GM12878 (cell line): ENCODE data around the gene GAK. TPM values are rescaled to one million over a fixed set of nuclear protein-coding genes. Genes with fewer than 3 reads are reported as not detected.

ENCODE experiments used
- ATAC-seq: fragments of 200-7000 bp; cut with Tn5 transposase; 3 replicates; pipeline ENCODE4 v1.9.1; 2020; ENCODE audit warnings: mild to moderate bottlenecking, moderate library complexity
- BruUV-seq: library from RNA; stranded (reverse); fragments of 400-500 nt; replicated peaks from 2 replicates; lab custom pipeline; 2021; lab: Mats Ljungman, UMichigan
- CTCF ChIA-PET: fragments of 300-600 bp; sonication (Branson Sonifier 250); formaldehyde crosslinking; extraction: SDS; loops from one replicate; lab custom pipeline; 2021; ENCODE audit warnings: inconsistent platforms; lab: Yijun Ruan, JAX
- POLR2A ChIA-PET: fragments of 350-600 bp; formaldehyde crosslinking; extraction: SDS; loops from one replicate; lab custom pipeline; 2021; ENCODE audit warnings: inconsistent platforms; lab: Charles Lee
- RAD21 ChIA-PET: fragments of 300-600 bp; sonication (Branson Sonifier 250); formaldehyde crosslinking; loops from one replicate; lab custom pipeline; 2023; ENCODE audit warnings: antibody characterized with exemption; ENCODE audit not compliant: unreplicated experiment; lab: Charles Lee
- SMC1A ChIA-PET: fragments of 300-600 bp; sonication (Branson Sonifier 250); formaldehyde crosslinking; loops from one replicate; lab custom pipeline; 2023; ENCODE audit not compliant: unreplicated experiment, uncharacterized antibody; lab: Charles Lee
- DNase-seq: peaks from one replicate; pipeline ENCODE4 v3.0.0-alpha.2; 2011; ENCODE audit warnings: low read depth, low spot score
- FAIRE-seq: peaks from 3 replicates; lab custom pipeline; 2011; peaks lifted over from hg19 to GRCh38; lab: Jason Lieb, UNC
- H2AFZ ChIP-seq: 2 replicates; pipeline ENCODE4 v1.6.0; 2011; ENCODE audit warnings: low read depth, low read length, control low read depth; ENCODE audit not compliant: control insufficient read depth
- H3K27ac ChIP-seq: 2 replicates; pipeline ENCODE4 v1.5.1; 2011; ENCODE audit warnings: control low read depth; ENCODE audit not compliant: control insufficient read depth, insufficient read depth
- H3K27me3 ChIP-seq, 2 experiments: replicated peaks in 1 of 2; 2 replicates each; pipeline versions ENCODE4 v1.6.0 to v1.6.1; 2011; ENCODE audit warnings: low read length in 1 of 2; ENCODE audit not compliant: control insufficient read depth in 2 of 2, insufficient read depth in 2 of 2
- H3K36me3 ChIP-seq, 2 experiments: 2 replicates each; pipeline ENCODE4 v1.5.1; 2011; ENCODE audit warnings: low read length in 1 of 2; ENCODE audit not compliant: control insufficient read depth in 2 of 2, insufficient read depth in 2 of 2
- H3K4me1 ChIP-seq: 2 replicates; pipeline ENCODE4 v1.6.1; 2011; ENCODE audit warnings: mild to moderate bottlenecking, low read length, moderate library complexity, mixed read lengths; ENCODE audit not compliant: control insufficient read depth, insufficient read depth
- H3K4me2 ChIP-seq: 2 replicates; pipeline ENCODE4 v1.6.0; 2011; ENCODE audit warnings: control low read depth; ENCODE audit not compliant: control insufficient read depth, insufficient read depth
- H3K4me3 ChIP-seq: fragments of 200-600 bp; sonication (generic); 2 replicates; pipeline ENCODE4 v1.5.1; 2016
- H3K79me2 ChIP-seq: 2 replicates; pipeline ENCODE4 v1.6.0; 2011; ENCODE audit warnings: low read length; ENCODE audit not compliant: control insufficient read depth, insufficient read depth
- H3K9ac ChIP-seq: 2 replicates; pipeline ENCODE4 v1.8.0; 2011; ENCODE audit warnings: low read length, control low read depth, mixed read lengths; ENCODE audit not compliant: control insufficient read depth, insufficient read depth
- H3K9me3 ChIP-seq: replicated peaks from 3 replicates; pipeline ENCODE4 v1.5.1; 2011; ENCODE audit warnings: mild to moderate bottlenecking, low read length; ENCODE audit not compliant: control insufficient read depth, insufficient read depth
- H4K20me1 ChIP-seq: 2 replicates; pipeline ENCODE4 v1.6.0; 2011; ENCODE audit not compliant: control insufficient read depth, insufficient read depth
- CUX1 ChIP-seq: IDR thresholded peaks from 2 replicates; pipeline ENCODE4 v1.6.1; 2012; ENCODE audit warnings: improper control_type of control experiment, low read depth, low read length; ENCODE audit not compliant: insufficient replicate concordance
- NR2F1 ChIP-seq: fragments of 450-650 bp; conservative IDR thresholded peaks from 2 replicates; pipeline ENCODE4 v1.6.1; 2017; ENCODE audit warnings: mild to moderate bottlenecking
- ZNF622 ChIP-seq: fragments of 450-650 bp; IDR thresholded peaks from 2 replicates; pipeline ENCODE4 v1.6.1; 2017; ENCODE audit warnings: mild to moderate bottlenecking, inconsistent platforms
- WGBS: methylation state at CpG from one replicate; pipeline ENCODE4 v1.1.6; 2016; ENCODE audit warnings: low lambda C conversion rate; ENCODE audit not compliant: insufficient replicate concordance, insufficient coverage; ENCODE audit errors: missing lambda C conversion rate; 5-methylcytosine and 5-hydroxymethylcytosine counted together
- in situ Hi-C: fragments of 300-500 bp; cut with MboI; formaldehyde crosslinking; loops from 9 replicates; pipeline ENCODE4 v1.14.3; 2018; ENCODE audit warnings: mixed read lengths
- intact Hi-C: fragments of 100-400 bp; cut with micrococcal nuclease; formaldehyde crosslinking; loops from one replicate; pipeline ENCODE4 v1.14.2; 2022; ENCODE audit not compliant: unreplicated experiment
- polyA plus RNA-seq, 11 experiments: library from polyadenylated mRNA; depleted of rRNA in 4 of 11; unstranded in 6 of 11; stranded (reverse) in 5 of 11; fragments of >200 nt; fragmentation: Nextera tagmentation in 4 of 11; fragmentation: Illumina TruSeq in 1 of 11; extraction: Ambion mirVana in 4 of 11; extraction: Trizol in 1 of 11; gene quantifications; 1 replicate in 1 of 11; 2 replicates in 10 of 11; pipeline versions ENCODE4 v1.2.1 to v1.2.3, GENCODE V29; 2011 to 2016; ENCODE audit warnings: inconsistent platforms in 2 of 11, missing spikeins in 2 of 11, low read depth in 1 of 11
- total RNA-seq, 4 experiments: library from RNA; depleted of rRNA in 3 of 4; stranded (reverse); fragments of >200 nt in 3 of 4; fragmentation: Illumina TruSeq in 1 of 4; extraction: Trizol in 1 of 4; gene quantifications; 2 replicates each; pipeline versions ENCODE4 v1.2.1 to v1.2.3, GENCODE V29; 2013 to 2021
- TF ChIP-seq, protein P1 (sequence below): IDR thresholded peaks from 2 replicates; pipeline ENCODE4 v1.6.1; 2011; ENCODE audit warnings: low read depth, low read length, improper control_type of control experiment, borderline replicate concordance

Gene GAK
- total and polyA plus RNA-seq, 10 of the 15 experiments (the other 5 are each of a cell fraction or from before 2014, with no cell fraction given), result 0.82 to 127 (median 53.8) TPM

GRCh38 chr4:953574-953915 is 21.4 kb upstream of the GAK start:
- intact Hi-C loops, result no loop called here
- Histone ChIP-seq H3K4me2 (no peak overlapping the region), H3K79me2 (no peaks in the 10 kb centered on the region), H3K4me1 (no peaks in the 10 kb centered on the region), H3K27me3 (no peaks in the 10 kb centered on the region), H4K20me1 (no peaks in the 10 kb centered on the region), H3K36me3 (no peaks in the 10 kb centered on the region; a peak in 1 of 4 replicates)
- ChIA-PET POLR2A (no interaction called here), CTCF (no interaction called here), SMC1A (no interaction called here)
- BruUV-seq, result no TSS peak
- DNase-seq (no peak), ATAC-seq (no peak)
- in situ Hi-C loops, result no loop called here
- TF ChIP-seq, protein P1, sequence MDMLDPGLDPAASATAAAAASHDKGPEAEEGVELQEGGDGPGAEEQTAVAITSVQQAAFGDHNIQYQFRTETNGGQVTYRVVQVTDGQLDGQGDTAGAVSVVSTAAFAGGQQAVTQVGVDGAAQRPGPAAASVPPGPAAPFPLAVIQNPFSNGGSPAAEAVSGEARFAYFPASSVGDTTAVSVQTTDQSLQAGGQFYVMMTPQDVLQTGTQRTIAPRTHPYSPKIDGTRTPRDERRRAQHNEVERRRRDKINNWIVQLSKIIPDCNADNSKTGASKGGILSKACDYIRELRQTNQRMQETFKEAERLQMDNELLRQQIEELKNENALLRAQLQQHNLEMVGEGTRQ, result no peak
- TF ChIP-seq CUX1 (no peak), NR2F1 (no peak), ZNF622 (no peak)
- TF ChIP-seq, all 136 proteins: peak for 0
- Histone ChIP-seq H3K27ac (no peak overlapping the region), H3K9ac (no peak overlapping the region), H3K4me3 (no peak overlapping the region), H2AFZ (no peak overlapping the region), H3K9me3 (no peaks in the 10 kb centered on the region)
- RAD21 ChIA-PET, result no interaction called here
- no peak for FAIRE-seq
- WGBS, result 95% methylated on average over 13 of the region's 13 CpGs
